Kidney (tissue), 14 donors: Measurements from ENCODE around the gene IQCB1. TPM values are rescaled to one million over a fixed set of nuclear protein-coding genes. Genes with fewer than 3 reads are reported as not detected.
A peak's percentile ranks its signal among the peaks of the same experiment; 100 is the strongest.

Source experiments
- DNase-seq, 5 donors: peaks; one replicate each; pipeline ENCODE4 v3.0.0-alpha.2; 2013 to 2020
- FAIRE-seq: peaks from 2 replicates; lab custom pipeline; 2012; peaks lifted over from hg19 to GRCh38; lab: Jason Lieb, UNC
- H3K27ac ChIP-seq, 2 donors: one replicate each; pipeline ENCODE4 v1.7.0; 2013; ENCODE audit warnings: low read depth in 2 of 2, low read length in 2 of 2, inconsistent platforms in 1 of 2
- H3K27me3 ChIP-seq: one replicate; pipeline ENCODE4 v1.7.1; 2013; ENCODE audit warnings: low read length, inconsistent platforms; ENCODE audit not compliant: control insufficient read depth, insufficient read depth
- H3K36me3 ChIP-seq, 3 donors: one replicate each; pipeline versions ENCODE4 v1.7.0 to v1.7.1; 2013; ENCODE audit warnings: low read length in 3 of 3, control low read depth in 1 of 3, inconsistent platforms in 1 of 3; ENCODE audit not compliant: insufficient read depth in 3 of 3, control insufficient read depth in 2 of 3
- H3K4me1 ChIP-seq, 3 donors: one replicate each; pipeline versions ENCODE4 v1.7.0 to v1.7.1; 2013; ENCODE audit warnings: low read length in 3 of 3, inconsistent platforms in 1 of 3, low read depth in 1 of 3; ENCODE audit not compliant: control insufficient read depth in 2 of 3, insufficient read depth in 2 of 3
- H3K4me3 ChIP-seq, 3 donors: one replicate each; pipeline versions ENCODE4 v1.7.0 to v1.8.1; 2013; ENCODE audit warnings: low read length in 3 of 3, control low read depth in 1 of 3, inconsistent platforms in 1 of 3
- H3K9ac ChIP-seq, 3 donors: one replicate each; pipeline versions ENCODE4 v1.7.0 to v1.7.1; 2013; ENCODE audit warnings: low read length in 3 of 3, control low read depth in 1 of 3, inconsistent platforms in 1 of 3
- H3K9me3 ChIP-seq, 3 donors: one replicate each; pipeline versions ENCODE4 v1.7.0 to v1.7.1; 2013; ENCODE audit warnings: low read length in 3 of 3, control low read depth in 1 of 3, inconsistent platforms in 1 of 3; ENCODE audit not compliant: control insufficient read depth in 2 of 3, insufficient read depth in 1 of 3
- CTCF ChIP-seq: IDR thresholded peaks from 3 replicates; pipeline ENCODE4 v1.5.1; 2012; ENCODE audit warnings: mild to moderate bottlenecking, moderate library complexity, borderline replicate concordance; ENCODE audit not compliant: insufficient read depth; ENCODE audit errors: extremely low read depth
- intact Hi-C: fragments of 100-400 bp; cut with DNase I; formaldehyde crosslinking; loops from one replicate; pipeline ENCODE4 v1.11.1; 2022
- polyA plus RNA-seq: library from polyadenylated mRNA; stranded (reverse); fragments of 350-450 nt; fragmentation: Illumina TruSeq; extraction: RNeasy Lipid Tissue Mini Kit (QIAGEN cat#74804); gene quantifications from one replicate; pipeline ENCODE4 v1.2.3, GENCODE V29; 2014; ENCODE audit warnings: low read depth, low replicate concordance; ENCODE audit not compliant: insufficient read depth
- total RNA-seq: library from RNA; stranded (reverse); fragmentation: NEBNext Ultra II Directional; extraction: Animal tissue kit (Norgen Biotek cat#: 25700); gene quantifications from one replicate; pipeline ENCODE4 v1.2.1, GENCODE V29; 2021
- donor health status: control.
- donor health status: control.
- donor health status: control.
- donor health status: control.
- donor health status: control.
- donor health status: DM: yes; HTN: yes; CAD: no.
- donor health status: Normal renal cell carcinoma (clear cell type).

IQCB1 gene
- total and polyA plus RNA-seq, 2 donors from 2014 or later: 12.9 to 16.9 TPM

DNA sequence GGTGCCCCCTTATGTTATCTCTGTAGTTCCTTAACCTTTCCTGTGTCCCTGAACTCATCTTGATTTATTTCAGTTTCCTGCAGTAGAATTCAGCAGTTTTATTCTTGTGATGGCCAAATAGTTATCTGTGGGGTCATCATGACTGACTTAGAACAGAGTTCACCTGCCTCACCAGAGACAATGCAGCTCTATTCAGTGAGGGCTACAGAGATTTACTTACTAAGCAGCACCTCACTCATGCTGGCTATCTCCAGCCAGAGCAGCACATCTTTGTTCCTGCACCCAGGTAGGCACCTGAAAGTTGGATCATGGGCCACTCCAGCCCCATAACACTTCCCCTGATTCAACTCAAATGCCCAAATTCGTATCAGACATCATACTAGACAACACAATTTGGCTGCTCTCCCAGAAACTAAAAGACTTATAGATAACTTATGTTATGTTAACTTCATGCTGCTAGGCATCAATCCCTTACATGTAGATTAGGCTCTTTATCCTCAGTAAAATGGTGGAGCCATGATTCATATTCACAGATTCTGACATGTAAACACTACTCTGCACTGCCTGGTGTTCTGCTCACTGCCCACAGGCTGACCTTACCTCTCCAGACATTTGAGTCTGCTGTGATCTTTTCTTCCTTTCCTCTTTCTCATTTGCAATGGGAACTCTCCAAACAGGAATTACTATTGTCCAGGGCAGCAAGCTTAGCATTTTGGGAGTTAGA is 76.0 kb downstream of the IQCB1 start:
- Histone ChIP-seq H3K4me3 (no peak overlapping the region), H3K9me3 (no peaks in the 10 kb centered on the region), H3K4me1 (no peaks in the 10 kb centered on the region), H3K27ac (no peak overlapping the region), H3K27me3 (peaks cover under 1% of the 10 kb centered on the region), H3K9ac (no peak overlapping the region), H3K36me3 (no peaks in the 10 kb centered on the region)
- no peak for FAIRE-seq
- TF ChIP-seq CTCF: no peak
- DNase-seq: no peak
- intact Hi-C loops: no loop called here

DNA sequence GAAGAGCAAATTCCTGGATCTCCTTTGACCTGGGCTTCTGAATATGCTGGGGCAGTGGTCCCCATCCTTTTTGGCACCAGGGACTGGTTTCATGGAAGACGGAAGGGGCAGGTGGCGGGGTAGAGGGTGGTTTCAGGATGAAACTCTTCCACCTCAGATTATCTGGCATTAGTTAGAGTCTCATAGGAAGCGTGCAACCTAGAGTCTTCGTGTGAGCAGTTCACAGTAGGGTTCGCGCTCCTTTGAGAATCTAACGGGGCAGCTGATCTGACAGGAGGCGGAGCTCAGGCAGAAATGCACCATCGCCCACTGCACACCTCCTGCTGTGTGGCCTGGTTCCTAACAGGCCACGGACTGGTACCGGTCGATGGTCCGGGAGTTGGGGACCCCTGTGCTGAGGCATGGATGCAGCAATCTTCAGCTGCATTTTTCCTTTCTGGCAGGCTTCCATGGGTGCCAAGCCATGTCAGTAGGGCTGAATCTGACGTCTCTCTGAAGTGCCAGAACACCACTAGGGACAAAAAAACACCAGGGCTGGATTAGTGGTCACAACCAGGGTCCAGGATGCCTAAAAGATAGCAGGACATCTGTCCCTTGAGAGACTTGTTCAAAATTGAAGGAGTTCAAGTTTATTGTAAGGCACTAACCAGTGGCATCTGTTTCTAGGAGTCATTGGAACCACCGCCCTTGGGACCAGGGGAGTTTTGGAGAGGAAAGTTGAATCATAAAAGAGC is 76.9 kb downstream of the IQCB1 start:
- DNase-seq (no peak), FAIRE-seq (no peak)
- Histone ChIP-seq H3K27ac (no peak overlapping the region), H3K4me1 (no peaks in the 10 kb centered on the region), H3K4me3 (no peak overlapping the region), H3K9ac (no peak overlapping the region), H3K9me3 (no peaks in the 10 kb centered on the region), H3K27me3 (peaks cover 2% of the 10 kb centered on the region), H3K36me3 (no peaks in the 10 kb centered on the region)
- intact Hi-C loops: no loop called here
- TF ChIP-seq CTCF: no peak

GRCh38 chr3:121757087-121757811 is 77.6 kb downstream of the IQCB1 start:
- Histone ChIP-seq H3K27me3 (peaks cover 2% of the 10 kb centered on the region), H3K4me3 (no peak overlapping the region), H3K36me3 (no peaks in the 10 kb centered on the region), H3K9ac (no peak overlapping the region), H3K9me3 (no peaks in the 10 kb centered on the region), H3K4me1 (no peaks in the 10 kb centered on the region), H3K27ac (no peak overlapping the region)
- FAIRE-seq (no peak), DNase-seq (peak in 3 of 5 donors; percentile 44 to 49 (median 48))
- intact Hi-C loops: no loop called here
- TF ChIP-seq CTCF: no peak
